ENCODE measurements around the gene RASGRF2.

The RASGRF2 gene

GRCh38 chr5:80951366-80951765, 8.8 kb upstream of the RASGRF2 start:
- DNase-seq (ENCODE audit: low spot score), result no peak

GRCh38 chr5:80953587-80953986, 6.6 kb upstream of the RASGRF2 start:
- DNase-seq (ENCODE audit: low spot score), result no peak

DNA sequence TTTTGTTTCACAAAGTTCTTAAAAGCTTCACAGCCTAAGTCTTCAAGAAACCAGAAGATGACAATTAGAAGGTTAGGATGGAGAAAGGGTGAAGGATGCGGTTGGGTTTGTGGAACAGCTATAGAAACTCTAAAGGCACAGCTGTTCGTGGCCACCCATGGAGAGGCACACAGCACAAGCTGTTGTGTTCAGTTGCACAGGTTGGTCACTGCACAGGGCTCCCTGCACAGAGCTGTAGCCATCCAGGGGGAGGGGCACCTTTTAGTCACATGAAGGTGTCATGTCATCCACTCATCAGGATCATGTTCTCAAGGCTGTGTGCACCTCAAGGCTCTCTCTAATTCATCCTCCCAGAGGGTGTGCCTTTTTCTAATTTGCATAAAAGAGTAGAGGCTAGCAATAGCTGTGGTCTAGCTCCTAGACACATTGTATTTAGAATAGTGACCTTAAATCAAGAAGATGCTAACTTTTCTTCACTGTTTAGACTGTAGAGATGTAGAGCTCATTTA, 5.0 kb upstream of the RASGRF2 start:
- DNase-seq (ENCODE audit: low spot score), result no peak

- DNase-seq (ENCODE audit: low spot score), result no peak
Measured at GRCh38 chr5:80956272-80956671, 3.9 kb upstream of the RASGRF2 start.

GRCh38 chr5:80957031-80957761, 3.0 kb upstream of the RASGRF2 start:
- no peak for DNase-seq (ENCODE audit: low spot score)

- no peak for DNase-seq (ENCODE audit: low spot score)
Measured at GRCh38 chr5:80958616-80959015, 1.5 kb upstream of the RASGRF2 start.

GRCh38 chr5:80959138-80959537, 1.0 kb upstream of the RASGRF2 start:
- DNase-seq (ENCODE audit: low spot score), result no peak

- peak; percentile 43 for DNase-seq (ENCODE audit: low spot score)
Measured at GRCh38 chr5:80960531-80961375, 590 bp downstream of the RASGRF2 start.

GRCh38 chr5:80961376-80962281, 1.5 kb downstream of the RASGRF2 start:
- DNase-seq (ENCODE audit: low spot score), result no peak

DNA sequence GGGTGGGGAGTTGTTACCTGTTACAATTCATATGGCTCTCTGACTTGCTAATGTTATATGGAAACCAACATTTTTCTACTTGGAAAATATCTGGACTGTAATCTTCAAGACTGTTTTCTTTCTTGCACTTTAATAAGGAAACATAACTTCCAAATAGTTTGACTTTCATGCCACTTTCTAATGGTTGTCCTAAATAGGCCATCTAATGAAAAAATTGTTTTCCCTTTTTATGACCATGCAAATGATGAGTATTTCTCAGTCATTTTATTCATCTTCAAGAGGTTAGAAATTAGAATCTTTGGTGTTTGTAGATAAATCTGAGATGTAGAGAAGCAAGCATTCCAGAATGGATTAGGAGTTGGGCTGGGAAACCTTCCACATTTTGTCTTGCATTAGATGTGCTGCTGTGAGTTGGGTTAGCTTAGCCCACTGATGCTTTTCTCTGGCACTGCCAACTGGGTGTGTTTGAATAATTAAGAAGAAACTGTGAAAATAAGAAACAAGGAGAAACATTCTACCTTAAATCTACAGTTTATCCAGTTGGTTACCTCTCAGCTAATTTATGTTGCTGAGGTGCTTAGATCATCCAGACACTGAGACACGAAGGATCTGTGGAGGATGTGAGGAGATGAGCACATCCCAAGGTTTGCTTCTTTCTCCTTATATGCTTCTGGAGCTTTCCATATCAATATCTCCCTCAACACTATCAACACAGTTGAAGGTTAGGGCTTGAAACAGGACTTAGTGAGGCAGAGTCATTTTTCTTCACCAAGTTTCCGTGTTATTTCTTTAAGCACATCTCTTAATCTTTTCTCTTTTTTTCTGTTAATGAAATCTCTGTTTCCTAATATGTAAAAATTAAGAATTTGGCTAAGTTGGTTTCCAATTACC, 2.7 kb downstream of the RASGRF2 start:
- DNase-seq (ENCODE audit: low spot score), result no peak

GRCh38 chr5:80963521-80963895, 3.3 kb downstream of the RASGRF2 start:
- no peak for DNase-seq (ENCODE audit: low spot score)

GRCh38 chr5:80963966-80964481, 3.9 kb downstream of the RASGRF2 start:
- DNase-seq (ENCODE audit: low spot score), result no peak

- no peak for DNase-seq (ENCODE audit: low spot score)
Measured at GRCh38 chr5:80964491-80964890, 4.3 kb downstream of the RASGRF2 start.

DNA sequence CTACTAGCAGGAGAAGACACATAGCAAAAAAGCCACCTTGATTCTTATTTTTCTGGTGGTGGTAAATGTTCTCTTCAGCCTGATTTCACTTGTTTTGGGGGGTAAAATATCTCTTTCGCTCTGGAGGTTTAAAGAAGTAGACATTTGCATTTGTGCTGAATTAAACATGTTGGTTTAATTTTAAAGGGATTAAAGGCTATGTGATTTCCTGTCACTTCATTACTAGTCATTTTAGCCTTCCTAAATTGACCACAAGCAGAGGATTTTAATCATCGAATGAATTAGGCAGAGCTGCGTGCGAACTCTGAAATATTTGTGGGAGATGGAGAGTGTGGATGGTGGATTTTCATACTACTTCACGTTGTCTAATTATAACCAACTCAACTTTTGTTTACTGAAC, 4.8 kb downstream of the RASGRF2 start:
- DNase-seq (ENCODE audit: low spot score), result no peak

GRCh38 chr5:80967500-80968181, 7.5 kb downstream of the RASGRF2 start:
- DNase-seq (ENCODE audit: low spot score), result no peak

GRCh38 chr5:80973027-80973426, 12.9 kb downstream of the RASGRF2 start:
- no peak for DNase-seq (ENCODE audit: low spot score)

DNA sequence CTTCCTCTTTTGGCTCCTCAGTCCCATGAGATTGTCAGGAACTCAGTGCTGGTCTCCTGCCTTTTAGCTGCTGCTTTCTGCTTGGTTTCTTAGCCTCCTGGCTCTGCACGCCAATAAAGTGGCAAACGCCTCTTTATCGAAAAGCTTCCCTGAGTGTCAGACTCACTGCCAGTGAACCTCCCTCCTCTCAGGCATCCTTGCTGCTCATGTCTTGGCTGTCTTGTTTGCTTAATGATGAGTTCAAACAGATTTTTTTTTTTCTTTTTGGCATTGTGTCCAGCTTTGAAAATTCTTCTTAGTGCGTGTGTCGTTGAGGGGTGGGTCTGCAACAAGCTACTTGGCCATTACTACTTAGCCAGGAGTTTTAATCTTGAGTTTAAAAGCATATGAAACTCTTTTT, 14.9 kb downstream of the RASGRF2 start:
- no peak for DNase-seq (ENCODE audit: low spot score)

DNA sequence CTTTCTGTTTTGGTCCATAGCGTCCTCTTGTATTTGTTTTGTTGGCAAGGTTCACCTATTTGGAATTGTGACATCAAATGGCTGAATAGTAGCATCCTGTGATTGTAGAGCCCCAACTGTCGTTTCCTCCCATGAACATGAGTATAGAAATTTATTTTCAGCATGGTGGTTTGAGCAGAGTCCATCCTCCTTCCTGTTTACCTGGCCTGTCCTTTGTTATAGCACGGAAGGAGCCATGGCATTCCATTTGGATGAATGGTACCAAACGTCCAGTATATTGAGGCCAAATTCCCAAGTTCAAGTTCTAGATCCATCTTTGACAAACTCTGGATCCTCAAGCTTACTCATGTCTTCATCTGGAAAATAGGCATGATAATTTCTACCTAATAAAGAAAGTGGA, 16.8 kb downstream of the RASGRF2 start:
- DNase-seq (ENCODE audit: low spot score), result no peak

GRCh38 chr5:80977764-80978163, 17.6 kb downstream of the RASGRF2 start:
- DNase-seq (ENCODE audit: low spot score), result no peak

GRCh38 chr5:80978772-80979317, 18.7 kb downstream of the RASGRF2 start:
- DNase-seq (ENCODE audit: low spot score), result no peak
